Prostate gland (tissue), 2 donors: ENCODE data around the gene TMEM14B. TPM values are rescaled to one million over a fixed set of nuclear protein-coding genes. Genes with fewer than 3 reads are reported as not detected.

ENCODE experiments used
- DNase-seq: peaks from one replicate; pipeline ENCODE4 v3.0.0-alpha.2; 2019; ENCODE audit warnings: low spot score
- H3K27ac ChIP-seq, 2 donors: fragments of 200-600 bp; sonication (generic); 2 replicates each; pipeline ENCODE4 v1.5.1; 2017 to 2019
- H3K27me3 ChIP-seq: fragments of 200-600 bp; sonication (generic); replicated peaks from 2 replicates; pipeline ENCODE4 v1.5.1; 2019; ENCODE audit not compliant: insufficient read depth
- H3K36me3 ChIP-seq, 2 donors: fragments of 200-600 bp; sonication (generic); 1 replicate in 1 of 2; 2 replicates in 1 of 2; pipeline versions ENCODE4 v1.5.1 to v1.8.1; 2017 to 2019
- H3K4me1 ChIP-seq: fragments of 200-600 bp; sonication (generic); replicated peaks from 2 replicates; pipeline ENCODE4 v1.5.1; 2019
- H3K4me3 ChIP-seq, 2 donors: fragments of 200-600 bp; sonication (generic); 2 replicates each; pipeline ENCODE4 v1.5.1; 2017 to 2019
- H3K9me3 ChIP-seq: fragments of 200-600 bp; sonication (generic); 2 replicates; pipeline ENCODE4 v1.5.1; 2017
- POLR2A ChIP-seq: fragments of 450-650 bp; IDR thresholded peaks from one replicate; pipeline ENCODE4 v1.6.1; 2016; ENCODE audit warnings: antibody characterized with exemption, mild to moderate bottlenecking
- POLR2AphosphoS5 ChIP-seq: sonication (generic); formaldehyde crosslinking; IDR thresholded peaks from one replicate; pipeline ENCODE4 v1.6.1; 2017; ENCODE audit warnings: antibody characterized with exemption
- WGBS: methylation state at CpG from one replicate; pipeline ENCODE4 v1.1.5; 2018; 5-methylcytosine and 5-hydroxymethylcytosine counted together
- intact Hi-C: fragments of 100-400 bp; cut with DNase I; formaldehyde crosslinking; loops from one replicate; pipeline ENCODE4 v1.14.2; 2022
- total RNA-seq, 2 donors: library from RNA; depleted of rRNA; stranded (reverse); fragments of >200 nt; gene quantifications; one replicate each; pipeline ENCODE4 v1.1.0, GENCODE V29; 2016
- TF ChIP-seq, protein P1 (sequence below), 4 experiments: fragments of 200-600 bp in 2 of 4; fragments of 450-650 bp in 2 of 4; sonication (generic) in 2 of 4; IDR thresholded peaks; 1 replicate in 3 of 4; 2 replicates in 1 of 4; pipeline ENCODE4 v1.5.1; 2016 to 2019; ENCODE audit warnings: antibody characterized with exemption in 4 of 4, mild to moderate bottlenecking in 2 of 4, moderate library complexity in 2 of 4

Gene TMEM14B
- total RNA-seq, 2 donors from 2014 or later, result 81.1 to 165 TPM

DNA sequence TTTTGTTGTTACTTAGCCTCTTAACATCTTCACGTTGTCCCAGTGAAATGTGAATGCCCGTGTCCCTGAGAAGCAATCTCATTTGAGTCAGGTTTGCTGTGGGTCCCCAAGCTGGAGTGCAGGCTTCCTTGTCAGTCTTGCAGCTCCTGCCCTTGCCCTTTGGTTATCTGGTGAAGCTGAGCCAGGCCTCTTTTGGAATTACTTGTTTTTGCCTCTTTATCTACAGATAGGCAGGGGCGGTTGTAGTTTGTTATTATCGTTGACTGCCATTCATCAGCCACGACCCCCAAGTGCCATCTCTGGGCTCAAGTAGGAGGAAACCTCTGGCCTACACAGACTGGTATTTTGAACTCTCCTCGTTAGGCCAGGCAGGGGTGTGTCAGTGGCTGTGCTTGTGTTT lies 22.6 kb upstream of the TMEM14B start:
- DNase-seq, result no peak
- H3K9me3 ChIP-seq, result no peaks in the 10 kb centered on the region
- peaks cover 8% of the 10 kb centered on the region for H3K4me1 ChIP-seq
- H3K36me3 ChIP-seq, result peaks cover 0 to 5% of the 10 kb centered on the region in 2 donors
- no peak overlapping the region for H3K4me3 ChIP-seq
- no peaks in the 10 kb centered on the region for H3K27me3 ChIP-seq
- intact Hi-C loops, result no loop called here
- WGBS, result 78% methylated on average over 6 of the region's 6 CpGs
- H3K27ac ChIP-seq, result peak overlapping the region in 1 of 2 donors; percentile 80
- TF ChIP-seq, protein P1, sequence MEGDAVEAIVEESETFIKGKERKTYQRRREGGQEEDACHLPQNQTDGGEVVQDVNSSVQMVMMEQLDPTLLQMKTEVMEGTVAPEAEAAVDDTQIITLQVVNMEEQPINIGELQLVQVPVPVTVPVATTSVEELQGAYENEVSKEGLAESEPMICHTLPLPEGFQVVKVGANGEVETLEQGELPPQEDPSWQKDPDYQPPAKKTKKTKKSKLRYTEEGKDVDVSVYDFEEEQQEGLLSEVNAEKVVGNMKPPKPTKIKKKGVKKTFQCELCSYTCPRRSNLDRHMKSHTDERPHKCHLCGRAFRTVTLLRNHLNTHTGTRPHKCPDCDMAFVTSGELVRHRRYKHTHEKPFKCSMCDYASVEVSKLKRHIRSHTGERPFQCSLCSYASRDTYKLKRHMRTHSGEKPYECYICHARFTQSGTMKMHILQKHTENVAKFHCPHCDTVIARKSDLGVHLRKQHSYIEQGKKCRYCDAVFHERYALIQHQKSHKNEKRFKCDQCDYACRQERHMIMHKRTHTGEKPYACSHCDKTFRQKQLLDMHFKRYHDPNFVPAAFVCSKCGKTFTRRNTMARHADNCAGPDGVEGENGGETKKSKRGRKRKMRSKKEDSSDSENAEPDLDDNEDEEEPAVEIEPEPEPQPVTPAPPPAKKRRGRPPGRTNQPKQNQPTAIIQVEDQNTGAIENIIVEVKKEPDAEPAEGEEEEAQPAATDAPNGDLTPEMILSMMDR (IDR thresholded peaks at IDR 0.05), result no peak
- TF ChIP-seq POLR2A, result no peak
- TF ChIP-seq POLR2AphosphoS5, result no peak

- Histone ChIP-seq H3K27me3 (no peaks in the 10 kb centered on the region), H3K4me1 (peaks cover 8% of the 10 kb centered on the region), H3K27ac (peak overlapping the region in 1 of 2 donors; percentile 19), H3K36me3 (peaks cover 0 to 9% of the 10 kb centered on the region in 2 donors), H3K4me3 (no peak overlapping the region), H3K9me3 (no peaks in the 10 kb centered on the region)
- DNase-seq, result peak; percentile 28
- TF ChIP-seq POLR2AphosphoS5, result no peak
- TF ChIP-seq, protein P1 (IDR thresholded peaks at IDR 0.05), result no peak
- TF ChIP-seq POLR2A, result no peak
- intact Hi-C loops, result no loop called here
- 60% methylated on average over 9 of the region's 9 CpGs for WGBS
These were observed 21.9 kb upstream of the TMEM14B start for GRCh38 chr6:10725716-10726115.

DNA sequence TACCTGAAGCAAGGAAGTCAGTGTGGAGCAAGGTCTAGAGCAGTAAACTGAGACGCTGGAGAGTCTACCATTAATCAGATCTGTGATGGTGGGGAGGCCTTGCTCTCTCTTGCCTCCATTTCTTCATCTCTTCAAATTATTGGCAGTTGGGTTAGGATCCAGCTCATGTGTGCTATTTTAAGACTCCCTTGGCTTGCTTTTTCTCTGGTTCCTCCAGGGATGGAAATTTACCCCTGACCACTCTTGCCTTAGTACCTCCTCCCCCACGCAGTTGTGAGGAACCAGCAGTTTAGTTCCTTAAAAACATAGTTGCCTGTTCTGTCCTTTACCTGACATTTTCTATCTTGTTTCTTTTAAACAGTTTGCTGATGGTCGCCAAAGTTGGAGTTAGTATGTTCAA lies 17.4 kb upstream of the TMEM14B start:
- no peaks in the 10 kb centered on the region for H3K27me3 ChIP-seq
- no peak overlapping the region for H3K4me3 ChIP-seq
- intact Hi-C loops, result no loop called here
- H3K9me3 ChIP-seq, result no peaks in the 10 kb centered on the region
- DNase-seq, result no peak
- H3K4me1 ChIP-seq, result no peaks in the 10 kb centered on the region
- H3K27ac ChIP-seq, result no peak overlapping the region
- 69% methylated on average over 3 of the region's 3 CpGs for WGBS
- TF ChIP-seq, protein P1 (IDR thresholded peaks at IDR 0.05), result no peak
- TF ChIP-seq POLR2AphosphoS5 (no peak), POLR2A (no peak)
- peaks cover 0 to 9% of the 10 kb centered on the region in 2 donors for H3K36me3 ChIP-seq

GRCh38 chr6:10733151-10733715 lies 14.4 kb upstream of the TMEM14B start:
- Histone ChIP-seq H3K4me1 (no peaks in the 10 kb centered on the region), H3K9me3 (no peaks in the 10 kb centered on the region), H3K27me3 (no peaks in the 10 kb centered on the region), H3K4me3 (no peak overlapping the region), H3K27ac (no peak overlapping the region), H3K36me3 (peaks cover 0 to 9% of the 10 kb centered on the region in 2 donors)
- TF ChIP-seq POLR2A (no peak), POLR2AphosphoS5 (no peak)
- TF ChIP-seq, protein P1 (IDR thresholded peaks at IDR 0.05), result no peak
- no peak for DNase-seq
- intact Hi-C loops, result no loop called here
- 63% methylated on average over 17 of the region's 17 CpGs for WGBS

DNA sequence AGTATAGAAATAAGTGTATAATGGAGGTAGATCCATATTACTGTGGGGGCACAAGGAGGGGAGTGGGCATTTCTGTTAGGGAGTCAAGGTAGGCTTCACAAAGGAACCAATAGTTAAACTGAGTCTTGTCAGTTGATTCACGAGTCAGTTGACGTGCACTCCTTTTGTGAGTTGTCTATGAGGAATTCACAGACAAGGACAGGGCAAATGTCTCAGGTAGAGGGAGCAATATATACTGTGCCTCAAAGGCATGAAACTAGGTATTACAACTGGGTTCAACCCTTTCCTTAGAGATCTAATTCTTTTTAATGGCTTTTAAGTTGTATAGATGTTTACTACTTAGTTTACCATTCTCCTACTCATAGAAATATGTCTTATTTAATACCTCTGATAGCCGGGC lies 13.7 kb upstream of the TMEM14B start:
- H3K36me3 ChIP-seq, result peaks cover 0 to 9% of the 10 kb centered on the region in 2 donors
- WGBS, result 98% methylated on average over 3 of the region's 3 CpGs
- H3K27ac ChIP-seq, result no peak overlapping the region
- DNase-seq, result no peak
- no peaks in the 10 kb centered on the region for H3K27me3 ChIP-seq
- H3K4me3 ChIP-seq, result no peak overlapping the region
- H3K4me1 ChIP-seq, result no peaks in the 10 kb centered on the region
- TF ChIP-seq POLR2AphosphoS5, result no peak
- no peak for TF ChIP-seq POLR2A
- TF ChIP-seq, protein P1 (IDR thresholded peaks at IDR 0.05), result no peak
- no peaks in the 10 kb centered on the region for H3K9me3 ChIP-seq
- intact Hi-C loops, result no loop called here
